Stimulated activated CD4-positive, alpha-beta T cell treated with anti-CD3 and anti-CD28 coated beads, Interleukin-2, amount 100 ng/mL, for 4 hours (primary cell): ENCODE results near the gene KCNQ1OT1.
"Not testable (repeated sequence)": the region's sequence is repeated elsewhere in the genome, so short reads cannot be mapped to it uniquely, and the experiment has no call there.

Experiments used
- DNase-seq: peaks from one replicate; pipeline ENCODE4 v3.0.0-alpha.2; 2020; ENCODE audit warnings: low read depth

Gene KCNQ1OT1

DNA sequence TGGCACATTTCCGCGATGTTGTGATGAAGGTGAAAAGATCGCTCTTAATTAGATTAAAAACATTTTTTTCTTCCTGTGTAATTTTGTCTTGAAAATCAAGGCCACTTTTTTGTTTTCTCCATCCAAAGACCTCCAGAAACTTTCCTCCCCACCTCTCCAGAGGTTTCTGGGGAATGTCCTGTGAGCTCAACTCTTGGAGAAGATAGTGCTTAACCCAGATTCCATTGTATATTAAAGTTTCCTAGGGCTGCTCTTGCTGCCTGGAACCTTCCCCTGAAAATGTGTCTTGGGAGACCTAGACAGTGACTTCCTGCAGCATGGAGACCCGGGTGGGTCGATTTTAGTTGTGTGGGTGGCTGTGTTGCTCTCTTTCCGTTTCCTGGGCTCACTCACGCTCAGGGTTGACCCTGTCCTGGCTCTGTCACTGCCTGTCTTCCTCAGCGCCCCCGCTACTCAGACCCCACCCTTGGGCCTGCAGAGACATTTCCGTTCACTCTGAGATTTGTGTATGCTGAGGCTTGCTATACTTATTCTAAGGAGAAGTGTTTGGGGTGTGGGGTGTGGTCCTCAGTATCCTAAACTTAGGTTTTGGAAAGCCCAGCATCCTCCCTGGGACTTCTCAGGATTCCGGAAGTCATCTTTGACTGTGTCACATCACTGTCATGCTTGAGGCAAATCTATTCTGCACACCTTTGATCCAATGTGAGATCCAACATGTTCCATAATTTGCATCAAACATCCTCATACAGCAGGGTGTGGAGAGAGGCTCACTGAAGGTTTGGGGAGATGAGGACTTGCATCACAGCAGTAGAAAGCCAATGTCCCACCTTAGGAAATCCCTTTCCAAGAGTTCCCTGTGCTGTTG lies 47.2 kb downstream of the KCNQ1OT1 start:
- DNase-seq = no peak

DNA sequence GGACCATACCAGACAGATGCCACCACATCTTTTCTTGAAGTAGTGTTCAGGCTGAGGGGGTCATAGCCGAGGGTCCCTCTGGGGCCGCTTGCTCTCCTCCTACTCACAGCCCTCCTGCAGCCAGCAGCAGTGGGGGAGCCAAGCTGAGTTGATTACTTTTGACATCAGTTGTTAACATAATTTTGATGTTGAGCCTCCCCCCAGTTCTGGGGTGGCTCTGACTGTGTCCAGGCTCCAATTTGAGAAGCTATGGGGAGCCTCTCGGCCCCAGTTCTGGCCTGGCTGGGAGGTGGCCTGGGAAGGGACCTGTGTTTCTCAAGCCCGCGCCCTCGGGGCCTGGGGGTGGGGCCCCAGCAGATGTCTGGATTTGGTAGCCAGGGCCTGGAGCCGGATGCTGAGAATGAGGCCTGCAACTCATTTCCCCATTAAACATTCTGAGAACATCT lies 47.9 kb downstream of the KCNQ1OT1 start:
- DNase-seq = no peak

DNA sequence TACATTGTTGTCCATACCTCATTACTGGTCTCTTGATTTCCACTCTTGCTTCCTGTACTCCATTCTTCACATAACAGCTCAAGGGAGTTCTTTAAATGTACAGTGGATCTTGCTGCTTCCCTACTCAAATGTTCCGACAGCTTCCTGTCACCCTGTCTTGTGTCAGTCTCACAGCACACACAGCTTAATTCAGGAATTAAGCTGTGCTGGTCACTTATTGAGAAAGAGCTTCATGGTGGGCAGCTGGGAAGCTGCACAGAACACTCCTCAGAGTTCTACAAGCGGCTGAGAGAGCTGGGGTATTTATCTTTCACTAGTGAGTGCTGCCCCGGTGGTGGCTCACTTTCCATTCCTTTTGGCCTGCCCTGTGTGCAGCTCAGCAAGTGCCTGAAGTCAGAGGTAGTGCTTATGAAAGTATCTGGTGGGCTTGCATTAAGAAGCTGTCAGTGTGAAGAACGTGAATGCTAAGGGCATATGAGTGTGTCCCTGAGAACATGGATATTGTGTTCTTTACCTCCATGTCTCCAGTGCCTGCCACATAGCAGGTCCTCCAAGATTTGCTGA lies 48.7 kb downstream of the KCNQ1OT1 start:
- DNase-seq = no peak

DNA sequence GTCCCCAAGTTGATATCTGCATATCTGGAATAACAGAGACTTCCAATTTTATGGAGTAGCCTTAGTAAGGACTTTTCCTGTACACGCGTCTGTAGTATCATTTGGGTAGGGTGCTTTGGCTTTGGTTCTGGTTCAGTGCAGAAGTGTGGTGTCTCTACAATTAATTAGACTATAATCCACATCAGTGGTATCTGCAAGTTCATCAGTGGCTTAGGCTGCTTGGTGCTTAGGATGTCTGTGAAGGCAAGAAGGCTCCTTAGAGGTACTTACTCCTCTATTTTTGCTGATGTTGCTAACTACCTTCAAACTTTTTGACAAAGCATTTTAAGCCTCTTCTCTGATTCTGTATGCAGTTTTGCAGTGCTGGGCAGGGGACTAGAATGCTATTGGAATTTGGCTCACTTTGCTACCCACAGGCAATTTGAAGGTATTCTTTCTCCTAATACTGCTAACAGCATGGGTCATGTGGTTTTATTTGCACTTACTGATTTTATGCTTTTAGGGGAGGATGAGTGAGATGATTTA lies 49.4 kb downstream of the KCNQ1OT1 start:
- DNase-seq = no peak

DNA sequence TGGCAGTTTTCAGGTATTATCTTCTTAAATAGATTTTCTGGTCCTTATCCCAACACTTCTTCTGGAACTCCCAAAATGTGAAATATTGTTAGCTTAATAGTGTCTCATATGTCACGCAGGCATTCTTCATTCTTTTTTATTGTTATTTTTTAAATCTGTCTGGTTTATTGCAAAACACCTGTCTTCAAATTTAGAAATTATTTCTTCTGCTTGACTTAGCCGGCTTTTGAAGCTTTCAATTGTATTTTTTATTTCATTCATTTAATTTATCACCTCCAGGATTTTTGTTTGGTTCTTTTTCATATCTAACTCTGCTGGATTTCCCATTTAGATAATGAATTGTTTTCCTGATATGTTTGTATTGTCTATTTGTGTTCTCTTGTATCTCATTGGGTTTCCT lies 49.9 kb downstream of the KCNQ1OT1 start:
- DNase-seq = no peak

DNA sequence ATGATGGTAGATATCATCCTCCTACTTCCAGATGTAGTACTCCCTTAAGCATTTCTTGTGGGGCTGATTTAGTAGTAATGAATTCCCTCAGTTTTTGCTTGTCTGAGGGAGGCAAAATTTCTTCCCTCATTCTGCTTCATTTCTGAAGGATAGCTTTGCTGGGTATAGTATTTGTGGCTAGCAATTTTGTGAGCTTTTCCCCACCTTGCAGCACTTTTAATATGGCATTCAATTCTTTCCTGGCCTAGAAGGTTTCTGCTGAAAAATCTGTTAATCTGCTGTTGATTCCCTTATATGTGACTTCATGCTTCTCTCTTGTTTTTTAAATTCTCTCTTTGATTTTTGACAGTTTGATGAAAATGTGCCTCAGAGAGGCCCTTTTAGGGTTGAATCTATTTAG lies 50.4 kb downstream of the KCNQ1OT1 start:
- DNase-seq = no peak

DNA sequence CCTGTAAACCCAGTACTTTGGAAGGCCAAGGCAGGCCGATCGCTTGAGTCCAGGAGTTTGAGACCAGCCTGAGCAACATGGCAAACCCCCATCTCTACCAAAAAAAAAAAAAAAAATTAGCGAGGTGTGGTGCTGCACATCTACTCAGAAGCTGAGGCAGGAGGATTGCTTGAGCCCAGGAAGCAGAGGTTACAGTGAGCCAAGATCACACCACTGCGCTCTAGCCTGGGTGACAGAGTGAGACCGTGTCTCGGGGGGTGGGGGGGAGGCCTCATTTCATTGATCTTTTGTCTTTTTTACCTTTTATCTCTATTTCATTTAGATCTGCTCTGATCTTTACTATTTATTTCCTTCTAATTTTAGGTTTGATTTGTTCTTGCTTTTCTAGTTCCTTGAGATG lies 51.8 kb downstream of the KCNQ1OT1 start:
- DNase-seq = no peak

DNA sequence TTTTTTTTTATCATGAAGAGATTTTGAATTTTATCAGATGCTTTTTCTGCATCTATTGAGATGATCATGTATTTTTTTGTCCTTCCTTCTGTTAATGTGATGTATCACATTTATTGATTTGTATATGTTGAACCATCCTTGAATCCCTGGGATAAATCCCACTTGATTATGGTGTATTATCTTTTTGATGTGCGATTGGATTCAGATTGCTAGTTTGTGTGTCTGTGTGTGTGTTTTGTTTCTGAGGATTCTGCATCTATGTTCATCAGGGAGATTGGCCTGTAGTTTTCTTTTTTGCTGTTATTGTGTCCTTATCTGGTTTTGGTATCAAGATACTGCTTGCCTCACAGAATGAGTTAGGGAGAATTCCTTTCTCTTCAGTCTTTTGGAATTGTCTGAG lies 52.6 kb downstream of the KCNQ1OT1 start:
- no peak for DNase-seq

DNA sequence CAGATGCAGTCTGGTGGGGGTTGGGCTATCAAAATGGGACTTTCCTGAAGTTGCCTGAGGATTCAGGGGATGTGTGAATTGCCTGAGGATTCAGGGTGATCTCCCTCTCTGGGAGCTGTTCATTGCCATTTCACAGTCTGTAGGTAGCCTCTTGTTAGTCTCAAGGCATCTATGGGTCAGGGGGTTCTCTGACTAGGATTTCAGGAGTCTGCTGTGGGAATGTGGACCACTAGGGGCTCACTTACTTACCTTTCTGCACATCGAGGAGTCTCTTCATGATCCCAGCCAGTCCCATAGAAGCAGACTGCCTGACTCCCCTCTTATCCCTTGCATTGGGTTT lies 54.0 kb downstream of the KCNQ1OT1 start:
- no peak for DNase-seq

DNA sequence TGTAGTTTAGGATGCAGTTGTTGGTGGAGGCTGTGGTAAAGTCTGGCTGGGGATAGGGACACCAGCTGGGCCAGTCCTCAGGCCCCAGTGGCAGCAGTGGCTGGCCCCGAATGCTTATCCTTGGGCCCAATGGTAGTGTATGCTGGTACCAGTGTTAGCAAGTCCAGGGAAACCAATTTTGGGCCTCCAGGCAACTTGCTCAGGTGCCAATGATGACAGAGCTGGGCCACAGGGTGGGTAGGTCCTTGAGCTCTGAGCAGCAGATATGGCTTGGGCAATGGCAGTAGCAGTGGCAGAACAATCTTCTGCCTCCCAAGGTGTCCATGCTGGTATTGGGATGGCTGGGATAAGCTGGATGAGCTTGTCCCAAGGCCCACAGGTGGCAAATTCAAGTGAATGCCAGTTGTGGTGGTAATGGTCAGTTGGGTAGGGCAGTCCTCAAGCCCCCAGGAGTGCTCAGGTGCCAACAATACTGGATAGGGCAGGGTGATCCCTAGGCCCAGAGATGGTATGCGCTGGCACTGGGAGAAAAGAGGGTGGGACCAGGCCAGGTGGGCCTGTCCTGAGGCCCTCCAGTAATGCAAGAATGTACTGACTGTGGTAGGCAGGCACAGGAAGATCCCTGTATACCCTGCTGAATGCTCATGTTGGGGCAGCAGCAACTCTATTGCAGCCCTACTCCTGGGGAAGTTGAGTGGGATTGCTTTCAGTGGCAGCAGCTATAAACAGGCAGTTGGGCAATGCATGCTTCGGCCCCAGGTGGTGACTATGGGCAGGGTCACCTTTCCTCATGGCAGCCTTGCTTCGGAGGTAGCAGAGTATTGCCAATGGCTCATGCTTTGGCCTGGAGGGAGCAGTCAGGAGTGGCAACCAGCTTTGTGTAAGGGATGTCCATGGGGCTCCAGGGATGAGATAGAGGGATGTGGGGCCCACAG lies 54.7 kb downstream of the KCNQ1OT1 start:
- DNase-seq = no peak

DNA sequence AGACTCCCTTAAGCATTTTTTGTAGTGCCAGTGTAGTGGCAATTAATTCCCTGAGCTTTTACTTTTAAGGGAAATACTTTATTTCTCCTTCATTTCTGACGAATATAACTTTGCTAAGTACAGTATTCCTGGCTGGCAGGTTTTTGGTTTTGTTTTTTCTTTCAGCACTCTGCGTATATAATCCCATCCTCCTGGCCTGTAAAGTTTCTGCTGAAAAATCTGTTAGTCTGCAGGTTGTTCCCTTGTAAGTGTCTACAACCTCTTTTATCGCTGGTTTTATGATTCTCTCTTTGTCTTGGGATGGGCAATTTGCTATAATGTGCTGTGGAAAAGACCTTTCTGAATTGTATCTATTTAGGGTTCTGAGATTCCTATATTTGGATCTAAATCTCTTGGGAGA lies 56.0 kb downstream of the KCNQ1OT1 start:
- DNase-seq = no peak

DNA sequence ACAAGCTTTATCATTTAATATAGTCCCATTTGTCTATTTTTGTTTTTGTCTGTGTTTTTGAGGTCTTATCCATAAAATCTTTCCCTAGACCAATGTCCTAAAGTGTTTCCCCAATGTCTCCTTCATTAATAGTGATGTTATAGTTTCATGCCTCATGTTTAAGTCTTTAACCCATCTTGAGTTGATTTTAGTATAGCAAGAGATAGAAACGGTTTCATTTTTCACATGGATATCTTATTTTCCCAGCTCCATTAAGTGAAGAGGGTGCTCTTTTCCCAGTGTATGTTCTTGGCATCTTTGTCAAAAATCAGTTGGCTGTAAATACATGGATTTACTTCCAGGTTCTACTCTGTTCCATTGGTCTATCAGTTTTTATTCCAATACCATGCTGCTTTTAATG lies 58.2 kb downstream of the KCNQ1OT1 start:
- DNase-seq = no peak

DNA sequence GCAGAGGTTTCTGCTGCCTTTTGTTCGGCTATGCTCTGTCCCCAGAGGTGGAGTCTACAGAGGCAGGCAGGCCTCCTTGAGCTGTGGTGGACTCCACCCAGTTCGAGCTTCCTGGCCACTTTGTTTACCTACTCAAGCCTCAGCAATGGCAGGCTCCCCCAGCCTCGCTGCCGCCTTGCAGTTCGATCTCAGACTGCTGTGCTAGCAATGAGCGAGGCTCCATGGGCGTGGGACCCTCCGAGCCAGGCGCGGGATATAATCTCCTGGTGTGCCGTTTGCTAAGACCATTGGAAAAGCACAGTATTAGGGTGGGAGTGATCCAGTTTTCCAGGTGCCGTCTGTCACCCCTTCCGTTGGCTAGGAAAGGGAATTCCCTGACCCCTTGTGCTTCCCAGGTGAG lies 60.0 kb downstream of the KCNQ1OT1 start:
- DNase-seq = not testable (repeated sequence)

DNA sequence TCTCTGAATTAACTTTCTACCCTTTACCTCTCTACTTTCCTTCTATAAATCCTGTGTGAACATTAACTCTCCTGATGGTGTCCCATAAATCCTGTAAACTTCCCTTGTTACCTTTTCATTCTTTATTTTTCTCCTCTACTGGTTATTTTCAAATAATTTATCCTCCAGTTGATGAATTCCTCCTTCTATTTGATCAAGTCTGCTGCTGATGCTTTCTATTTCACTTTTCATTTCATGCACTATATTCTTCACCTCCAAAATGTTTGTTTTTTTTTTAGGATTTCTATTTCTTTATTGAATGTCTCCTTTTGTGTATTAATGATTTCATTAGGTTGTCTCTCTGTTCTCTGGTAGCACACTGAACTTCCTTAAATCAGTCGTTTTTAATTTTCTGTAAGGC lies 68.6 kb downstream of the KCNQ1OT1 start:
- DNase-seq = no peak

DNA sequence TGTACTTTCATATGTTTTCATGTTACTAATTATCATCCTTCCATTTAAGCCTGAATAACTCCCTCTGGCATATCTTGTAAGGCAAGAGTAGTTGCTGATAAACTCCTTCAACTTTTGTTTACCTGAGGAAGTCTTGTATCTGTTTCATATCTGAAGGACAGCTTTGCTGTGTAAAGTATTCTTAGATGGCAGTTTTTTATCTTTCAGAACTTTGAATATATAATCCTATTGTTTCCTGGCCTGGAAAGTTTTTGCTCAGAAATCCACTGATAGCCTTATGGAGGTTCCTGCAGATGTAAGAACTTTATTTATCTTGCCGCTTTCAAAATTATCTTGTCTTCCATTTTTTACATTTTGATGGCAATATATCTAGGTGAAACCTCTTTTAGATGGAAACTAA lies 69.1 kb downstream of the KCNQ1OT1 start:
- DNase-seq = no peak

DNA sequence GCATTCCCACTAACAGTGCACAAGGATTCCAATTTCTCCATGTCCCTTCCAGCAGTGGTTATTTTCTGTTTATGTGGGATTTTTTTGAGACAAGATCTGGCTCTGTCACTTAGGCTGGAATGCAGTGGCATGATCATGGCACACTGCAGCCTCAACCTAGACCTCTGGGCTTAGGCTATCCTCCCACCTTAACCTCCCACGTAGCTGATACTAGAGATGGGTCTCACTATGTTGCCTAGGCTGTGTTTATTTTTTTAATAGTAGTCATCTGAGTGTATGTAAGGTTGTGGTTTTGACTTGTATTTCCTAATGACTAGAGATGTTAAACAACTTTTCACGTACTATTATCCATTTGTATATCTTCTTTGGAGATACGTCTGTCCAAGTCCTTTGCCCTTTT lies 74.6 kb downstream of the KCNQ1OT1 start:
- no peak for DNase-seq

DNA sequence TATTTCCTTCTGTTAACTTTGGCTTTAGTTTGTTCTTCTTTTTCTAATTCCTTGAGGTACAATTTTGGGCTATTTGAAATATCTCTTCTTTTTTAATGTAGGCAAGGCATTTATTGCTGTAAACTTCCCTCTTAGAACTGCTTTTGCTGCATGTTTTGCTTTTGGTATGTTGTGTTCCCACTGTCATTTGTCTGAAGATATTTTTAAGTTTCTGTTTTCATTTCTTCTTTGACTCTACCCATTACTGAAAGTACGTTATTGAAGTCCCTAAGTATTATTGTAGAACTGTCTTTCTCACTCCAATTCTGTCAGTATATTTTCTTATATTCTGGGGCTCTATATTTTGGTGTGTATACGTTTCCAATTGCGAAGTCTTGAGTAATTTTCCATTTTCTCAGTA lies 77.9 kb downstream of the KCNQ1OT1 start:
- DNase-seq = no peak

DNA sequence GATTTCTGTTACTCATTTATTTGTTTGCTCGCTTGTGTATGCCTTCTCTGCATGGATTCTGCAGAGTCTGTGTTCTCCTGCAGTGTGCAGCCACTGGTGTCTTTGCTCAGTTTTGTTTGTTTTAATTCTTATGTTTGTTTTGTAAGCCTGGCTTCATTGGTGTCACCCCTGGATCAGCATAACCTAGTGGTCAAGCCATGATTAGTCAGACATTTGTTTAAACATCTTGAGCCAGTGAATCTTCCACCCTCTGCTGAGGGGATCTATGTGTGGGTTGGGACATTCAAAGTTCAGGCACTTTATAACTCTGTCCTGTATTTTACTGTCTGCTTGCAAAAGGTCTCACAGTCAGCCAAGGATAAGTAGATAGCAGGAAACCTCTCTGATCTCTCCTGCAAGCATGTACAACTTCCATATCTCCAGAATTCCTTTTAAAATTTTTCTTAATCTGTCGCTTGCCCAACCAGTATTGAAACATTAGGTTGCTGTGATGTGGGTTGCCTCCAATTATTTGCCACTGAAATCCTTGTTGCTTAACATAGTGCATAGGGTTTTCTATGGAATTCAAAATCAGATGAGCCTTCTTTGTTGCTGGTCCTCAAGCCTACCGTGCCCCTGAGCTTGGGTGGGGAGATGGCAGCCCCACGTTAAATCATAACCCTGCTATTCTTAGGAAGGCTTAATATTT lies 86.8 kb downstream of the KCNQ1OT1 start:
- DNase-seq = no peak

DNA sequence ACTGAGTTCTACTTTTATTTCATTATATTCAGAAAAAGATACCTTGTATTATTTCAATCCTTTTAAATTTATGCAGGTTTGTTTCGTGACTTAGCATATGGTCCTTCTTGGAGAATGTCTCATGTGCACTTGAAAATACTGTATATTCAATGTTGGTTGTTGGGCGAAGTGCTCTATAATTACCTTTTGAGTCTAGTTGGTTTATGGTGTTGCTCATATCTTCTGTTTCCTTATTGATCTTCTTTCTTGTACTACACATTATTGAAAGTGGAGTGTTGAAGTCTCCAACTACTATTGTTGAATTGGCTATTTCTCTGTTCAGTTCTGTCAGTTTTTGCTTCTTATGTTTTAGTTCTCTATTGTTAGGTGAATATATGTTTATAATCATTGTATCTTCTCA lies 90.4 kb downstream of the KCNQ1OT1 start:
- DNase-seq = no peak

DNA sequence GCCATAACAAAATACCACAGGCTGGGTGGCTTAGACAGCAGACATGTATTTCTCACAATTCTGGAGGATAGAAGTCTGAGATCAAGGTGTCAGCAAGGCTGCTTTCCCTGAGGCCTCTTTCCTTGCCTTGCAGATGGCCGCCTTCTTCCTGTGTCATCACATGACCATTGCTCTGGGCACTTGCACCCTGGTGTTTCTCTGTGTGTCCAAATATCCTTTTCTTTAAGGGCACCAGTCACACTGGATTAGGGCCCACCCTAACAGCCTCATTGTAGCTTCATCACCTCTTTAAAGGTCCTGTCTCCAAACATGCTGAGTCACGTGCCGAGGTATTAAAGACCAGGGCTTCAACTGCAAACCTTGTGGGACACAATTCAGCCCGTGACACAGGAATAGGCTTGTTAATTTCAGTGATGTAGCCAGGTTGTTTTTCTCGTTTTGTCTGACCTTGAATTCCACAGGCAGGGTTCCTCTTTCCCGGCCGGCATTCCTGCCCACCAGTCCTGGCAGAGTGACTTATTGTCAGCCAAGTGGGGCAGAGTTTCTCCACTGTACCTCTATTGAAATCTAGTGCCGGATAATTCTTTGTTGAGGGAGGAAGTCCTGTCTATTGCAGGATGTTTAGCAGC lies 100.1 kb downstream of the KCNQ1OT1 start:
- no peak for DNase-seq

DNA sequence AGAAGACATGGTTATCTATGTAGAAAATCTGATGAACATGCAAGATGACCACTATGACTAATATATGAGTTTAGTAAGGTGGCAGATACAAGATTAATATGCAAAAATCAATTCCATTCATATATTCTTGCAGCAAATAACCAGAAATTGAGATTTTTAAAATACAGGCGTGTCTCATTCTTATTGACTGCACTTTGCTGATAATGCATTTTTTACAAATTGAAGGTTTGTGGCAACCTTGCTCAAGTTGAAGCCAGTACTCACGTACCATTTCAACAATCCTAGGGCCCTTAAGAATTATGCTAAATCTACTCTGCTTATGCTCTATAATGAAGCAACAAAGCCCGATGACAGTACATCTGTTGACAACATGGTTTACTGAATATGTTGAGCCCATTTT lies 104.6 kb downstream of the KCNQ1OT1 start:
- no peak for DNase-seq

DNA sequence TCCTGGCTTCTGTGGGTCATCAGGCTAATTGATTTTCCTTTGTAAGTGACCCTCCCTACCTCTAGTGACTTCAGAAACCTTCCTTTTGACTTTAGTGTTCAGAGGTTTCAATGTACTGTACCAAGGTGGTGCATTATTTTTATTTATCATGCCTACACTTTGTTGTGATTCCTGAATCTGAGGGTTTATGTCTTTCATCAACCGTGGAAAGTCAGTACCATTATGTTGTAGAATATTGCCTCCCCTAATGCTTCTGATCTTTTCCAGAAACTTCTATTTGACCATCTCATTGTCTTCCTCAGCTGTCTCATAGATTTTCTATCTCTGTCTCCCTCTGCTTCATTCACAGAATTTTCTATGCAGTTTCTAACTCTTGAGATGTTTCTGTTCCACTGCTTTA lies 105.5 kb downstream of the KCNQ1OT1 start:
- DNase-seq = no peak
